ENCODE data around the gene LTA. TPM values are rescaled to one million over a fixed set of nuclear protein-coding genes. Genes with fewer than 3 reads are reported as not detected.

Gene LTA
- polyA plus RNA-seq, 1 of the 3 experiments (the other 2 are of a cell fraction) = not detected

DNA sequence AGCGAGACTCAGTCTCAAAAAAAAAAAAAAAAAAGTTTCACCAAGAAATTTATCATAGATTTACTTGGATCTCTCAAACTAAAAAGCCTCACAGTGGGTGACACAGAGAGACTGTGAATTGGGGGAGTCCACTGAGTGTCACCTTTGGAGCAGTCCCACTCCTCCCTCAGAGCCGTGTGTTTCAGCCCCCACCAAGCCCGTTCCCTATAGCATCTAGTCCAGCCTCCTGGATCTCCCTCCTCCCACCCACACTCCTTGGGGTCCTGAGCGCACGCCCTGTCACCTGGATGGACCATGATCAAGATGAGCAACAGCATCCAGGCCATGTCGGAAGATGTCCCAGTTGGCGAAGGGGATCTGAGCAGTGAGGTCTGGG lies 20.3 kb downstream of the LTA start:
- Histone ChIP-seq H3K4me3 (ENCODE audit: low read depth in 2 of 2, low read length in 1 of 2) (no peak overlapping the region), H3K27me3 (ENCODE audit: insufficient read depth) (no peaks in the 10 kb centered on the region), H3K4me2 (no peak overlapping the region), H3K27ac (ENCODE audit: low read depth in 2 of 2, low read length in 1 of 2) (no peak overlapping the region), H3K4me1 (ENCODE audit: control insufficient read depth in 1 of 2, insufficient read depth in 2 of 2, low read depth in 1 of 2, low read length in 1 of 2) (no peaks in the 10 kb centered on the region; a peak in 1 of 4 replicates), H3K36me3 (replicated peaks in 1 of 2; ENCODE audit: control insufficient read depth in 1 of 2, insufficient read depth in 2 of 2, low read length in 1 of 2) (no peaks in the 10 kb centered on the region), H3K9ac (no peak overlapping the region), H3K9me2 (no peaks in the 10 kb centered on the region), H3K79me2 (ENCODE audit: insufficient read depth) (no peaks in the 10 kb centered on the region), H4K20me1 (ENCODE audit: insufficient read depth) (no peaks in the 10 kb centered on the region), H3F3A (replicated peaks; ENCODE audit: insufficient read depth) (peaks cover 3% of the 10 kb centered on the region), H2AFZ (ENCODE audit: low read depth) (no peak overlapping the region), H3K9me3 (no peaks in the 10 kb centered on the region)
- ChIA-PET CTCF (interaction anchor here (2.2 to 13.5 kb wide), 2 partner anchors 11 to 46 kb away, joined by 19 to 301 read pairs; partner anchors contain the start of genes ATP6V1G2, DDX39B, LTB and NFKBIL1), POLR2A (no interaction called here)
- no peak for DNase-seq
- TF ChIP-seq NFIC (IDR thresholded peaks at IDR 0.05; ENCODE audit: borderline replicate concordance) (no peak), ELF1 (IDR thresholded peaks at IDR 0.05) (no peak), EP300 (IDR thresholded peaks at IDR 0.05; ENCODE audit: borderline replicate concordance in 1 of 2, low read depth in 1 of 2, low read length in 1 of 2) (no peak), RCOR1 (IDR thresholded peaks at IDR 0.05; ENCODE audit: low read length) (no peak), NRF1 (IDR thresholded peaks at IDR 0.05; ENCODE audit: low read depth, low read length) (no peak)
- TF ChIP-seq, protein P1, sequence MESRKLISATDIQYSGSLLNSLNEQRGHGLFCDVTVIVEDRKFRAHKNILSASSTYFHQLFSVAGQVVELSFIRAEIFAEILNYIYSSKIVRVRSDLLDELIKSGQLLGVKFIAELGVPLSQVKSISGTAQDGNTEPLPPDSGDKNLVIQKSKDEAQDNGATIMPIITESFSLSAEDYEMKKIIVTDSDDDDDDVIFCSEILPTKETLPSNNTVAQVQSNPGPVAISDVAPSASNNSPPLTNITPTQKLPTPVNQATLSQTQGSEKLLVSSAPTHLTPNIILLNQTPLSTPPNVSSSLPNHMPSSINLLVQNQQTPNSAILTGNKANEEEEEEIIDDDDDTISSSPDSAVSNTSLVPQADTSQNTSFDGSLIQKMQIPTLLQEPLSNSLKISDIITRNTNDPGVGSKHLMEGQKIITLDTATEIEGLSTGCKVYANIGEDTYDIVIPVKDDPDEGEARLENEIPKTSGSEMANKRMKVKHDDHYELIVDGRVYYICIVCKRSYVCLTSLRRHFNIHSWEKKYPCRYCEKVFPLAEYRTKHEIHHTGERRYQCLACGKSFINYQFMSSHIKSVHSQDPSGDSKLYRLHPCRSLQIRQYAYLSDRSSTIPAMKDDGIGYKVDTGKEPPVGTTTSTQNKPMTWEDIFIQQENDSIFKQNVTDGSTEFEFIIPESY (IDR thresholded peaks at IDR 0.05; ENCODE audit: borderline replicate concordance, low read depth) = no peak
- TF ChIP-seq, protein P2, sequence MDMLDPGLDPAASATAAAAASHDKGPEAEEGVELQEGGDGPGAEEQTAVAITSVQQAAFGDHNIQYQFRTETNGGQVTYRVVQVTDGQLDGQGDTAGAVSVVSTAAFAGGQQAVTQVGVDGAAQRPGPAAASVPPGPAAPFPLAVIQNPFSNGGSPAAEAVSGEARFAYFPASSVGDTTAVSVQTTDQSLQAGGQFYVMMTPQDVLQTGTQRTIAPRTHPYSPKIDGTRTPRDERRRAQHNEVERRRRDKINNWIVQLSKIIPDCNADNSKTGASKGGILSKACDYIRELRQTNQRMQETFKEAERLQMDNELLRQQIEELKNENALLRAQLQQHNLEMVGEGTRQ (IDR thresholded peaks at IDR 0.05; ENCODE audit: borderline replicate concordance, low read depth, low read length) = no peak
- TF ChIP-seq, protein P3, sequence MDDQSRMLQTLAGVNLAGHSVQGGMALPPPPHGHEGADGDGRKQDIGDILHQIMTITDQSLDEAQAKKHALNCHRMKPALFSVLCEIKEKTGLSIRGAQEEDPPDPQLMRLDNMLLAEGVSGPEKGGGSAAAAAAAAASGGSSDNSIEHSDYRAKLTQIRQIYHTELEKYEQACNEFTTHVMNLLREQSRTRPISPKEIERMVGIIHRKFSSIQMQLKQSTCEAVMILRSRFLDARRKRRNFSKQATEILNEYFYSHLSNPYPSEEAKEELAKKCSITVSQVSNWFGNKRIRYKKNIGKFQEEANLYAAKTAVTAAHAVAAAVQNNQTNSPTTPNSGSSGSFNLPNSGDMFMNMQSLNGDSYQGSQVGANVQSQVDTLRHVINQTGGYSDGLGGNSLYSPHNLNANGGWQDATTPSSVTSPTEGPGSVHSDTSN (IDR thresholded peaks at IDR 0.05) = no peak
- TF ChIP-seq, protein P4, sequence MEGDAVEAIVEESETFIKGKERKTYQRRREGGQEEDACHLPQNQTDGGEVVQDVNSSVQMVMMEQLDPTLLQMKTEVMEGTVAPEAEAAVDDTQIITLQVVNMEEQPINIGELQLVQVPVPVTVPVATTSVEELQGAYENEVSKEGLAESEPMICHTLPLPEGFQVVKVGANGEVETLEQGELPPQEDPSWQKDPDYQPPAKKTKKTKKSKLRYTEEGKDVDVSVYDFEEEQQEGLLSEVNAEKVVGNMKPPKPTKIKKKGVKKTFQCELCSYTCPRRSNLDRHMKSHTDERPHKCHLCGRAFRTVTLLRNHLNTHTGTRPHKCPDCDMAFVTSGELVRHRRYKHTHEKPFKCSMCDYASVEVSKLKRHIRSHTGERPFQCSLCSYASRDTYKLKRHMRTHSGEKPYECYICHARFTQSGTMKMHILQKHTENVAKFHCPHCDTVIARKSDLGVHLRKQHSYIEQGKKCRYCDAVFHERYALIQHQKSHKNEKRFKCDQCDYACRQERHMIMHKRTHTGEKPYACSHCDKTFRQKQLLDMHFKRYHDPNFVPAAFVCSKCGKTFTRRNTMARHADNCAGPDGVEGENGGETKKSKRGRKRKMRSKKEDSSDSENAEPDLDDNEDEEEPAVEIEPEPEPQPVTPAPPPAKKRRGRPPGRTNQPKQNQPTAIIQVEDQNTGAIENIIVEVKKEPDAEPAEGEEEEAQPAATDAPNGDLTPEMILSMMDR (IDR thresholded peaks at IDR 0.05) = no peak
- WGBS (ENCODE audit: low lambda C conversion rate) = 89% methylated on average over 5 of the region's 7 CpGs

DNA sequence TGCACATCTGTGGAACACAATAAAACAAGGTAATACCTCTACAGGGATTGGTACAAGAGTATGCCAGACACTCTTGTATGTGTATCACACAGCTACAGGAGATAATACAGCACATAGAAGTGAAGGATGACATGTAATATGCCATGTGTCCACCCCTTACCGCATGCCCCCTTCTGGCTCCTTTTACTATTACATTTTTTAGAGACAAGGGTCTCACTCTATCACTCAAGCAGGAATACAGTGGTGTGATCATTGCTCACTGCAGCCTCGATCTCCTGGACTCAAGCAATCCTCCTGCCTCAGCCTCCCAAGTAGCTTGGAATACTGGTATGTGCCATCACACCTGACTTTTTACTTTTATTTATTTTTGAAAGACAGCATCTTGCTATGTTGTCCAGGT lies 24.9 kb downstream of the LTA start:
- POLR2A ChIA-PET = interaction anchor here (1.6 kb wide), 1 partner anchor 50 kb away, joined by 5 read pairs; the partner anchor contains the start of genes ATP6V1G2 and NFKBIL1
- no peaks in the 10 kb centered on the region for H3K36me3 ChIP-seq (replicated peaks in 1 of 2; ENCODE audit: control insufficient read depth in 1 of 2, insufficient read depth in 2 of 2, low read length in 1 of 2)
- H3K4me1 ChIP-seq (ENCODE audit: control insufficient read depth in 1 of 2, insufficient read depth in 2 of 2, low read depth in 1 of 2, low read length in 1 of 2) = no peaks in the 10 kb centered on the region
- TF ChIP-seq, protein P5, sequence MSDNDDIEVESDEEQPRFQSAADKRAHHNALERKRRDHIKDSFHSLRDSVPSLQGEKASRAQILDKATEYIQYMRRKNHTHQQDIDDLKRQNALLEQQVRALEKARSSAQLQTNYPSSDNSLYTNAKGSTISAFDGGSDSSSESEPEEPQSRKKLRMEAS (IDR thresholded peaks at IDR 0.05; ENCODE audit: low read depth) = no peak
- TF ChIP-seq SMC3 (IDR thresholded peaks at IDR 0.05; ENCODE audit: low read depth, low read length) = peak; percentile 55; the same call in 1 of the 2 replicates
- TF ChIP-seq RAD21 (IDR thresholded peaks at IDR 0.05; ENCODE audit: low read length) = peak; percentile 49
- TF ChIP-seq MXI1 (IDR thresholded peaks at IDR 0.05; ENCODE audit: low read depth, low read length) = peak; percentile 51; the same call in 1 of the 2 replicates
- TF ChIP-seq, protein P4 (IDR thresholded peaks at IDR 0.05) = peak; percentile 59
- no peaks in the 10 kb centered on the region for H4K20me1 ChIP-seq (ENCODE audit: insufficient read depth)
- H3F3A ChIP-seq (replicated peaks; ENCODE audit: insufficient read depth) = peaks cover 3% of the 10 kb centered on the region
- no peaks in the 10 kb centered on the region for H3K9me3 ChIP-seq
- H3K27me3 ChIP-seq (ENCODE audit: insufficient read depth) = no peaks in the 10 kb centered on the region
- H3K27ac ChIP-seq (ENCODE audit: low read depth in 2 of 2, low read length in 1 of 2) = no peak overlapping the region
- no peak overlapping the region for H2AFZ ChIP-seq (ENCODE audit: low read depth)
- H3K9me2 ChIP-seq = no peaks in the 10 kb centered on the region
- no peaks in the 10 kb centered on the region for H3K79me2 ChIP-seq (ENCODE audit: insufficient read depth)
- 3% methylated on average over 2 of the region's 2 CpGs for WGBS (ENCODE audit: low lambda C conversion rate)
- CTCF ChIA-PET = interaction anchor here (1.0 to 13.5 kb wide), 10 partner anchors 10 to 230 kb away, joined by 3 to 312 read pairs (median 17); partner anchors contain the start of genes AIF1, ATP6V1G2, DDX39B and LST1
- H3K4me2 ChIP-seq = no peak overlapping the region
- peak; percentile 70 for DNase-seq
- H3K9ac ChIP-seq = no peak overlapping the region
- no peak overlapping the region; a peak in 1 of 4 replicates for H3K4me3 ChIP-seq (ENCODE audit: low read depth in 2 of 2, low read length in 1 of 2)
